LNCAP (cell line): Measurements from ENCODE around the gene MRGPRF.

Experiments used
- TF ChIP-seq, protein P1 (sequence below): fragments of 450-650 bp; IDR thresholded peaks from 2 replicates; pipeline ENCODE4 v1.5.1; 2017; ENCODE audit warnings: mild to moderate bottlenecking

The MRGPRF gene

DNA sequence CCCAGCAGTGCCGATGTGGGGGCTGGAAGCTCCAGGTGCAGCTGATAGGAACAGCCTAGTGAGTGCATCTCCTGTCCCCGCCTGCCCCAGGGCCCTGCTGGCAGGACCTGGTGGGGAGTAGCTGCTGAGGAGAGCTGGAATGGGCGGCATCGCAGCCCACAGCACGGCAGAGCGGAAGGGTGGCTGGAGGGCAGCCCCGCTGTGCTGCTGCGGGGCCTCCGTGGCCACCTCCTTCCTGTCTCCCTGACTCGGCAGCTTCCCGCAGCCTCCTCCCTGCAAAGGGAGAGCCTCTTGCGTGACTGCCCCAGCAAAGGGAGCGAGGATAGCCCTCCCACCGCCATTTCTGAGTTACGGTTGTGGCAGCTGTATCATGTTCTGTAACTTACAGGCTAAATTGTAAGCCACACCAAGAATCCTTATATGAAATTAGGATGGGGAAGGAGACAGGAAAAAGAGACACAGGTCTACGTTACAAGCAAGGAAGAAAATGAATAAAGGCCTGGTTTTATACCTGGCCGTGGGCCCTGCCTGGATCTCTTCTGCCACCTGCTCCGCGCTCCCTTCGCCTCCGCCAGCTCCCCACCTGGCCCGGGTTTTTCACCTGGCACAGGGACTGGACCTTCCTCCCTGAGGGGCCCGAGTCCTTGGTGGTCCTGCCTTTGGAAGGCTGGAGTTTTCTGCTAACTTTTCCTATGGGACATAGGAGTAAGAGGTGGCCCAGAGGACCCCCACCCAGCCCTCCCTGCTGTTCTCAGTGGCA, 45.6 kb upstream of the MRGPRF start:
- TF ChIP-seq, protein P1, sequence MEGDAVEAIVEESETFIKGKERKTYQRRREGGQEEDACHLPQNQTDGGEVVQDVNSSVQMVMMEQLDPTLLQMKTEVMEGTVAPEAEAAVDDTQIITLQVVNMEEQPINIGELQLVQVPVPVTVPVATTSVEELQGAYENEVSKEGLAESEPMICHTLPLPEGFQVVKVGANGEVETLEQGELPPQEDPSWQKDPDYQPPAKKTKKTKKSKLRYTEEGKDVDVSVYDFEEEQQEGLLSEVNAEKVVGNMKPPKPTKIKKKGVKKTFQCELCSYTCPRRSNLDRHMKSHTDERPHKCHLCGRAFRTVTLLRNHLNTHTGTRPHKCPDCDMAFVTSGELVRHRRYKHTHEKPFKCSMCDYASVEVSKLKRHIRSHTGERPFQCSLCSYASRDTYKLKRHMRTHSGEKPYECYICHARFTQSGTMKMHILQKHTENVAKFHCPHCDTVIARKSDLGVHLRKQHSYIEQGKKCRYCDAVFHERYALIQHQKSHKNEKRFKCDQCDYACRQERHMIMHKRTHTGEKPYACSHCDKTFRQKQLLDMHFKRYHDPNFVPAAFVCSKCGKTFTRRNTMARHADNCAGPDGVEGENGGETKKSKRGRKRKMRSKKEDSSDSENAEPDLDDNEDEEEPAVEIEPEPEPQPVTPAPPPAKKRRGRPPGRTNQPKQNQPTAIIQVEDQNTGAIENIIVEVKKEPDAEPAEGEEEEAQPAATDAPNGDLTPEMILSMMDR, result no peak

DNA sequence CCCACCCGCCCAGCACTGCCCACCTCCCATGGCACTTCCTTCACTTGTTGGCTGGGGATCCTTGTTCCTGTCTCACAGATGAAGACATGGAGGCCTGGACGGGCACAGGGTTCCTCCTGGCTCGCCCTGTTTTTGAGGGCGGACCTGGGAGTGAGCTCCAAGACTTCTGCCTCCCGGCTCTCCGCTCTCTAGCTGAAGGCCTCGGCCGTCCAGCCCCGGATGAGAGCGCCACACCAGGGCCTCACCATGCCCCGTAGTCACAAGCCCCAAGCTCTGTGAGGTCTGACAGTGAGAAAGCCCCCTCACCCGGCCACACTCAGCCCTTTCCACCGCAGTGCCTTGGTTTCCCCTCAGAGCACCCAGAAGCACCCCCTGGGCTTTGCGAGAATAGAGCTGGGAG, 44.8 kb upstream of the MRGPRF start:
- TF ChIP-seq, protein P1, result no peak

DNA sequence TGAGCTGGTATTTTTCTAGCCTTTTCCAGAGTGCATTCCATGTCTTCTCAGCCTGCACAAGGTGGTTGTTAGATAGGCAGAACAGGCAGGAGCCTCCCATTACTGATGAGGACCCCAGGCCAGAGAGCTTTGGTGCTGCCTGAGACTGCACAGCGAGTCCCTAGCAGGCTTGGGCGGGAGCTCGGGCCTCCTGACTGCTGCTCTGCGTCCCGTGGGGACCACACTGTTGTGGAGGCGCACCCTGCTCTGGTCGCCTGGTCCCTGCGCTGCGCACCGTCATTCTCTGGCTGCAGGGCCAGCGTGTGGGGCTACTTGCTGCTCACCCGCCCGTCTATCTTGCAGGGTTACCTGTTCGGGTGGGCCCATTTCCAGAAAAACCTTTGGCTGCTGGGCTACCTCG, 44.2 kb upstream of the MRGPRF start:
- TF ChIP-seq, protein P1, result no peak

DNA sequence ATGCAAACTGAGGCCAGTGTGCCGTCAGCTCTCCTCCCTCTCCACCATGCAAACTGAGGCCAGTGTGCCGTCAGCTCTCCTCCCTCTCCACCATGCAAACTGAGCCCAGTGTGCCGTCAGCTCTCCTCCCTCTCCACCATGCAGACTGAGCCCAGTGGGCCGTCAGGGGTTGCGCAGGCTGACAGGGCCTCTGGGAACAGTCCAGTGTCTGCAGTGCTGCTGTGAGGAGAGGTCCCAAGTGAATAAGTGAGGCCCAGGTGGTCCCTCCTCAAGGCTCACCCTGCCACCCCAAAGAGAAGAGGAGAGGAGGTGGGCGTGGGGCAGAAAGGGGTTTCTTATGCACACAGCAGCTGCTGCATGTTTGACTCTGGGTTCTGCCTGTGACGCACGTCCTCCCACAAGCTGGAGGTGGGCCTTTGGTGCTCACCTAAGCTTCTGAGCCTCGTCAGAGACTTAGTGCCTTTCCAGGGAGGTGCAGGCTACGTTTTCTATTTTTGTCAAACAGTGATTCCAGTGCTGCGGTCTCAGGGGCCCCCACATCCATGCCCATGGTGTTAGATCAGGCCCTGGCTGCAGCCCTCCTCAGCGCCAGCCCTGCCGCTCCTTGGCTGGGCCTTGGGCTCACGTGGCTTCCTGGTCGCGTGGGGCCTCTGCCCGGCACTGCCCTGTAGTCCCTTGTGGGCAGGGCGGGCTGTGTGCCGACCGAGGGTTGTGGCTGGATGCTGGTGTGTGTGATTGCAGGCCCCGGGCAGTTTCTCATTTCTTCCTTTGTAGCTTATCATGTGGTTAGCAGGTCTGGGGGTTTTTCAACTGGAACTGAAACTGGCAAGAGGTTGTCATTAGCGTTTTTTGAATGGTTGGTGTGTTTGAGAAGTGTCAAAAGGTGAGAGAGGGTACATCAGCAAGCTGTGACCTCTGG, 42.8 kb upstream of the MRGPRF start:
- TF ChIP-seq, protein P1, result no peak

DNA sequence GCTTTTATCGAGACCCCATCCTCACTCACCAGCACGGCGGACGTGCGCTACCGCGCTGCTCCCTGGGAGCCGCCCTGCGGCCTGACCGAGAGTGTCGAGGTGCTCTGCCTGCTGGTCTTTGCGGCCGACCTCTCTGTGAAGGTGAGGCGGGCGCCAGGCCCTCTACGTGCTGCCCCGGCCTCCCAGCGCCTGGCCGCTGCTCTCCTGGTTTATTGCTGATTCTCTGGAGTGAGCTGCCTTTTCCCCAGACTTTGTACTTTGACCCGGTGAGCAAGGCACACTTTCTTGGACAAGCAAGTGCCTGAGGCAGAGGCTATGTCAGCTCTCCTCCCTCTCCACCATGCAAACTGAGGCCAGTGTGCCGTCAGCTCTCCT, 42.2 kb upstream of the MRGPRF start:
- TF ChIP-seq, protein P1, result no peak

DNA sequence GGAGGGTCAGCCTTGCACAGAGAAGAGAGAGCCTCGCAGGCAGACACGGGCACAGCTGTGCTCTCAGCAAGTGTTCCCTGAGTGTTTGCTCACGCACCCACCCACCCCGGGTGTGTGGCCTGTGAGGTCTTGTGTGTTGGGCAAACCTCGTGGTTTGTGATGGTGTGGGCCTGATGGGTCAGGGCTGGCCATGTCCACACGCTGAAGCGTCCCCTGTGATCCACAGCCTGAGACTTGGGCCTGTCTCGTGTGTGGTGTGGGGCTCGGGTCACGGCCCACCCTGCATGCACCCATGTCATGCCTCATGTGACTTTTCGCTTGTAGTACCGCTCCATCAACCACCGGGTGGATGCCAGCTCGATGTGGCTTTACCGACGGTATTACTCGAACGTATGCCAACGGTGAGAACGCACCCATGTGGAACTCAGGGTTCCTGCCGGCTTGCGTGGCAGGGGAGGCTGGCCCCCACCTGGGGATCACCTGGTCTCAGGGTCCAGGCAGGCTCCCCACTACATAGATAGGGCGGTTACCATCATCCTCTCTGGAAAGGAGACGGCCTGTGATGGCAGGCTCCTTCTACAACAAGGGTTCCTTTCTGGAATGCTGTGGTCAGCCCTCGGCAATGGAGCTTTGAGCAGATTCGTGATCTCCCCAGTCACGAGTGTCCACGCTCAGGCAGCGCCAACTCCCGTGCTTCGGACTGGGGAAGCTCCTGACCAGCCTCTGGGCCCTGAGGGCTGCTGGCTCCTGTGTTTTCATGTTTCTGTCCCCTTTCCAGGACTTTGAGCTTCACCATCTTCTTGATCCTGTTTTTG, 41.6 kb upstream of the MRGPRF start:
- TF ChIP-seq, protein P1, result no peak
